ENCODE results near the gene DDR1. TPM values are rescaled to one million over a fixed set of nuclear protein-coding genes. Genes with fewer than 3 reads are reported as not detected.

The DDR1 gene
- total RNA-seq, result 72.0 and 128 TPM in 2 replicates

DNA sequence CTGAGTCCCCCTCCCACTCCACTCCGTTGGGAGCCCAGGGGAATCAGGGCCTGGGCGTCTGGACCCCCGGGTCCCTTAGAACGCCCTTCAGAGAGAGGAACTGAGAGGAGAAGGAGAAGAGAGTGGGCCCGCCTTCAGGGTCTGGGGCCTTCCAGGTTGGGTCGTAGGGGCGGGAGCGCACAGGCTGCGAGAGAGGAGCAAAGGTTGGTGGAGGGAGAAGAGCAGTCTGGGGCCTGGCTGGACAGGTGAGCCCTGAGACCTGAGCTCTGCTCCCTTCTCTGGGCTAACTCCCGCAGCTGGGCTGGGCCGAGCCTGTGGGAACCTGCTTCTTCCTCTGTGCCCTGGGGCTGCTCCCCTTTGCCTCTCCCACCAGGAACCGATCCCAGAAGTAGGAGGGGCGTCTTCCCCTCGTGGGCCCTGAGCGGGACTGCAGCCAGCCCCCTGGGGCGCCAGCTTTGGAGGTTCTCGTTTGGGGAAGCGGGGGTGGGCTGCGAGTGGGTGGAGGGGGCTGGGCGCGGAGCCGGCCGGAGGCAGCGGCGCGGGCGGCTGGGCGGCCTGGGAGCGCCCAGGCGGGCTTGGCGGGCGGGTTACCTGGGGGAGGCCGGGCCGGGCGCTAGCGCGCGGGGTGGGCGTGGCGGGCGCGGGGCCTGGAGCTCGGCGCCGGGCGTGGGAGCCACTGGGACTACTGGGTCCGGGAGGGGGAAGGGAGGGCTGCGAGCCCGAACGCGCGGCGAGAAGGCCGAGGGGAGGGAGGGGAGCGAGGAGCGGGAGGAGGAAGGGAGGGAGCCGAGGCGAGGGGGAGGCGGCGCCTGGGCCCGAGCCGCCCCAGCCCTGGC is at the start of gene DDR1:
Gene DDR1, plus strand, starts transcription at position 835 of the 836 bp plus-strand sequence. CDS start 4,211 bp downstream, outside the sequence.
- peak within 1 kb of the TSS; percentile 62 for H3K4me3 ChIP-seq (ENCODE audit: low read depth, low read length)
- TF ChIP-seq CTCF (conservative IDR thresholded peaks at IDR 0.05; ENCODE audit: low read depth, low read length), result no peak
- no peak for DNase-seq (ENCODE audit: low read depth)

- no peak for DNase-seq (ENCODE audit: low read depth)
- H3K4me3 ChIP-seq (ENCODE audit: low read depth, low read length), result no peak overlapping the region
- TF ChIP-seq CTCF (conservative IDR thresholded peaks at IDR 0.05; ENCODE audit: low read depth, low read length), result no peak
These were observed 49.7 kb upstream of the DDR1 start for GRCh38 chr6:30834646-30835045.

GRCh38 chr6:30835576-30835975 is 48.7 kb upstream of the DDR1 start:
- DNase-seq (ENCODE audit: low read depth), result no peak
- no peak for TF ChIP-seq CTCF (conservative IDR thresholded peaks at IDR 0.05; ENCODE audit: low read depth, low read length)
- H3K4me3 ChIP-seq (ENCODE audit: low read depth, low read length), result no peak overlapping the region

DNA sequence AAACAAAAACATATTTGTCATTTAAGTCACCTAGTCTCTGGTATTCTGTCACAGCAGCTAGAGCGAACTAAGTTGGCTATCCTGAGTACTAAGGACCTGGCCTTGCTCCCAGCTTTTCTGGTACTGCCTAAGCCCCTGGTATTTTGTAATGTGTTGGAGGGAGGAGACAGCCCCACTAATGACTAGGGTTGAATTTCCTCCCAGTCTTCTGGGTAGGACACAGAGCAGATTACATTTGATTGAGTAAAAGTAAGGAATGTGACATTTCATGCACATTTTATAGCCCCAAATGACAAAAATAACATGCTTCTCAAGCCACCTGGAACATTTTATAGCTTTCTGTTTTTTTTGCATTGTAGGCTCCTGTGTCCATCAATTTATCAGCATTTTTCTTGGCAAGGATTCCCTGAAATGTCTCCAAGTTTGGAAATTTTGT is 47.9 kb upstream of the DDR1 start:
- no peak overlapping the region for H3K4me3 ChIP-seq (ENCODE audit: low read depth, low read length)
- no peak for DNase-seq (ENCODE audit: low read depth)
- TF ChIP-seq CTCF (conservative IDR thresholded peaks at IDR 0.05; ENCODE audit: low read depth, low read length), result no peak

GRCh38 chr6:30836957-30837356 is 47.4 kb upstream of the DDR1 start:
- no peak for TF ChIP-seq CTCF (conservative IDR thresholded peaks at IDR 0.05; ENCODE audit: low read depth, low read length)
- no peak for DNase-seq (ENCODE audit: low read depth)

DNA sequence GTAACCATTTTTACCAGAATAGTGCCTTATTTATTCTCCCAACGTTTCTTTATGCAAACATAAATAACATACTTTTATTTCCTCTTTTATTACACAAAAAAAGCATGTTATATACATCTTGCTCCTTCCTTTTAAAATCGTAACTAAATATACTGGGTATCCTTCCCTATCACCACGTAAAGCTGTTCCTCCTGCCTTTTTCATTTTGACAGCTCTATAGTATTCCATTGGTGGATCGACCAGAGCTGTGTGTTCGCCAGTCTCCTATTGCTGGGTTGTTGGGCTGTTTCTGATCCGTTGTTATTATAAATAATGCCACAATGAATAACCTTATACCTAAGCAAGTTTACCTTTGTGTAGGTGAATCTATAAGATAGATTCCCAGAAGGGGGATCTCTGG is 46.9 kb upstream of the DDR1 start:
- H3K4me3 ChIP-seq (ENCODE audit: low read depth, low read length), result no peak overlapping the region
- no peak for DNase-seq (ENCODE audit: low read depth)
- no peak for TF ChIP-seq CTCF (conservative IDR thresholded peaks at IDR 0.05; ENCODE audit: low read depth, low read length)

More at GRCh38 chr6:30836957-30837356, 47.4 kb upstream of the DDR1 start:
- no peak overlapping the region for H3K4me3 ChIP-seq (ENCODE audit: low read depth, low read length)

DNA sequence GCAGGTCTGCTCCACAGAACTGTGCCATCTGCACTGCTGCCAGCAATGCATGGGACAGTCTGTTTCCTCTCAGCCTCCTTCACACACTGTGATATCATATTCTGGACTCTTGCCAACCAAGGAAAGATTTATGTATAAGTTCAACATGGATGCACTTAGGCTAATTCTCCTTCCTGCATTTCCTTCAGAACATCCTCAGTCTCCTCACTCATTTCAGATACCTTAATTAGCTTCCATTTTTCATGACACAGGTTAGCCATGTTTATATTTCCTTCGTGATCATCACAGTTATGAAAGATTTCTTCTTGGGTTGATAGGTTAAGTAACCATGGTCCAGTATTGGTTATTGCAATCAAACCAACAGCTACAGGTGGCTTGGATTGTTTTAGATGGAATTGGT is 46.4 kb upstream of the DDR1 start:
- no peak for TF ChIP-seq CTCF (conservative IDR thresholded peaks at IDR 0.05; ENCODE audit: low read depth, low read length)
- no peak overlapping the region for H3K4me3 ChIP-seq (ENCODE audit: low read depth, low read length)
- no peak for DNase-seq (ENCODE audit: low read depth)

Measured in epithelial cell of proximal tubule (primary cell).